PC-3 (cell line): Measurements from ENCODE around the gene CHMP1B. TPM values are rescaled to one million over a fixed set of nuclear protein-coding genes. Genes with fewer than 3 reads are reported as not detected.
A peak's percentile ranks its signal among the peaks of the same experiment; 100 is the strongest.

Source experiments
- ATAC-seq: fragments of 200-7000 bp; cut with Tn5 transposase; 2 replicates; pipeline ENCODE4 v1.9.1; 2020; ENCODE audit warnings: mild to moderate bottlenecking, moderate library complexity
- BruUV-seq: library from RNA; stranded (reverse); fragments of 400-500 nt; replicated peaks from 2 replicates; lab custom pipeline; 2021; lab: Mats Ljungman, UMichigan
- CTCF ChIA-PET: fragments of 300-600 bp; sonication (Branson Sonifier 250); formaldehyde crosslinking; loops from one replicate; lab custom pipeline; 2022; ENCODE audit warnings: antibody characterized with exemption; lab: Charles Lee
- POLR2A ChIA-PET: fragments of 300-600 bp; sonication (Branson Sonifier 250); formaldehyde crosslinking; loops from one replicate; lab custom pipeline; 2022; ENCODE audit warnings: antibody characterized with exemption; ENCODE audit not compliant: unreplicated experiment; lab: Charles Lee
- DNase-seq: peaks from one replicate; pipeline ENCODE4 v3.0.0-alpha.2; 2015
- H2AFZ ChIP-seq: fragments of 300-600 bp; sonication (generic); 2 replicates; pipeline ENCODE4 v1.6.0; 2016; ENCODE audit warnings: antibody characterized with exemption, low read length
- H3F3A ChIP-seq: fragments of 300-600 bp; sonication (generic); one replicate; pipeline ENCODE4 v1.6.0; 2017; ENCODE audit warnings: antibody characterized with exemption, low read length, control low read depth, mild to moderate bottlenecking; ENCODE audit not compliant: unreplicated experiment
- H3K27ac ChIP-seq: fragments of 300-600 bp; sonication (generic); 2 replicates; pipeline ENCODE4 v1.5.1; 2016; ENCODE audit warnings: mild to moderate bottlenecking, low read length
- H3K27me3 ChIP-seq: fragments of 300-600 bp; sonication (generic); 2 replicates; pipeline ENCODE4 v1.6.1; 2016; ENCODE audit warnings: low read length, mixed read lengths
- H3K36me3 ChIP-seq: fragments of 300-600 bp; sonication (generic); 2 replicates; pipeline ENCODE4 v1.6.1; 2016; ENCODE audit warnings: low read depth, mixed run types, low read length, mixed read lengths
- H3K4me1 ChIP-seq: fragments of 300-600 bp; sonication (generic); 2 replicates; pipeline ENCODE4 v1.5.1; 2016; ENCODE audit warnings: low read length; ENCODE audit not compliant: insufficient read depth
- H3K4me2 ChIP-seq: fragments of 300-600 bp; sonication (generic); 2 replicates; pipeline ENCODE4 v1.6.0; 2016; ENCODE audit warnings: low read length
- H3K4me3 ChIP-seq: fragments of 300-600 bp; sonication (generic); 2 replicates; pipeline ENCODE4 v1.5.1; 2016; ENCODE audit warnings: mild to moderate bottlenecking, low read length, mixed read lengths
- H3K79me2 ChIP-seq: fragments of 300-600 bp; sonication (generic); 2 replicates; pipeline ENCODE4 v1.6.1; 2017; ENCODE audit warnings: low read length, mixed read lengths
- H3K9ac ChIP-seq: fragments of 300-600 bp; sonication (generic); 2 replicates; pipeline ENCODE4 v1.6.0; 2016; ENCODE audit warnings: mild to moderate bottlenecking, low read length
- H3K9me2 ChIP-seq: fragments of 300-600 bp; sonication (generic); replicated peaks from 2 replicates; pipeline ENCODE4 v1.6.1; 2016; ENCODE audit warnings: mixed run types, low read length, mixed read lengths
- H3K9me3 ChIP-seq: fragments of 300-600 bp; sonication (generic); 2 replicates; pipeline ENCODE4 v1.6.1; 2016; ENCODE audit warnings: low read length, mixed read lengths
- H4K20me1 ChIP-seq: fragments of 300-600 bp; sonication (generic); 2 replicates; pipeline ENCODE4 v1.6.1; 2016; ENCODE audit warnings: low read length, mixed read lengths
- CTCF ChIP-seq: fragments of 300-600 bp; sonication (generic); conservative IDR thresholded peaks from 2 replicates; pipeline ENCODE4 v1.5.1; 2017; ENCODE audit warnings: antibody characterized with exemption, low read depth, mild to moderate bottlenecking, low read length
- EZH2 ChIP-seq: fragments of 300-600 bp; sonication (generic); IDR thresholded peaks from one replicate; pipeline ENCODE4 v1.6.1; 2017; ENCODE audit warnings: antibody characterized with exemption, mild to moderate bottlenecking, low read length; ENCODE audit not compliant: unreplicated experiment
- EZH2phosphoT487 ChIP-seq: fragments of 300-600 bp; sonication (generic); IDR thresholded peaks from 2 replicates; pipeline ENCODE4 v1.6.1; 2018; ENCODE audit warnings: mild to moderate bottlenecking, antibody characterized with exemption, low read length, borderline replicate concordance
- intact Hi-C: fragments of 100-400 bp; cut with micrococcal nuclease; formaldehyde crosslinking; loops from 2 replicates; pipeline ENCODE4 v1.9.0; 2023
- total RNA-seq: library from RNA; depleted of rRNA; stranded (reverse); fragments of >200 nt; gene quantifications from 2 replicates; pipeline ENCODE4 v1.2.3, GENCODE V29; 2014

CHMP1B gene
- total RNA-seq, 1 experiment from 2014 or later: 81.9 TPM

GRCh38 chr18:11859282-11859830, 8.1 kb downstream of the CHMP1B start:
- peak overlapping the region; percentile 96 for H3K27ac ChIP-seq
- H3K4me1 ChIP-seq: peaks cover 45% of the 10 kb centered on the region
- no peaks in the 10 kb centered on the region for H3K9me3 ChIP-seq
- peaks cover 34% of the 10 kb centered on the region for H3K79me2 ChIP-seq
- H3K4me2 ChIP-seq: peak overlapping the region; percentile 71
- H4K20me1 ChIP-seq: no peaks in the 10 kb centered on the region
- H3K27me3 ChIP-seq: no peaks in the 10 kb centered on the region
- TSS peak; percentile 24 for BruUV-seq
- no peaks in the 10 kb centered on the region for H3K36me3 ChIP-seq
- no peak overlapping the region for H2AFZ ChIP-seq
- H3K4me3 ChIP-seq: peak overlapping the region; percentile 39
- peaks cover 4% of the 10 kb centered on the region for H3F3A ChIP-seq
- ChIA-PET CTCF (interaction anchor here (0.7 kb wide), 1 partner anchor 97 kb away, joined by 3 read pairs; no protein-coding TSS in a partner anchor), POLR2A (interaction anchor here (1.3 kb wide), 1 partner anchor 9 kb away, joined by 4 read pairs; the partner anchor contains the start of gene CHMP1B)
- DNase-seq: peak; percentile 13
- intact Hi-C loops: no loop called here
- peak overlapping the region; percentile 89 for H3K9ac ChIP-seq
- no peaks in the 10 kb centered on the region for H3K9me2 ChIP-seq
- no peak for TF ChIP-seq CTCF
- no peak for TF ChIP-seq EZH2phosphoT487
- no peak for TF ChIP-seq EZH2
- ATAC-seq: no peak

- H3K27me3 ChIP-seq: no peaks in the 10 kb centered on the region
- TF ChIP-seq CTCF (peak; percentile 70), EZH2 (no peak)
- no peaks in the 10 kb centered on the region for H3K9me3 ChIP-seq
- H3K4me1 ChIP-seq: peaks cover 45% of the 10 kb centered on the region
- CTCF ChIA-PET: interaction anchor here (0.5 to 0.6 kb wide), 2 partner anchors 11 to 129 kb away, joined by 3 to 4 read pairs; no protein-coding TSS in a partner anchor
- peak overlapping the region; percentile 89 for H3K9ac ChIP-seq
- H2AFZ ChIP-seq: no peak overlapping the region
- H3K79me2 ChIP-seq: peaks cover 28% of the 10 kb centered on the region
- H3K4me2 ChIP-seq: peak overlapping the region; percentile 71
- H3F3A ChIP-seq: peaks cover 4% of the 10 kb centered on the region
- no peaks in the 10 kb centered on the region for H3K36me3 ChIP-seq
- intact Hi-C loops: loop anchor here (1.0 kb wide), 2 partner anchors 10 to 12 kb away; no protein-coding TSS in a partner anchor
- no TSS peak for BruUV-seq
- ATAC-seq (peak; percentile 70), DNase-seq (peak; percentile 98)
- H3K4me3 ChIP-seq: no peak overlapping the region
- no peaks in the 10 kb centered on the region for H4K20me1 ChIP-seq
- H3K9me2 ChIP-seq: no peaks in the 10 kb centered on the region
- POLR2A ChIA-PET: interaction anchor here (1.3 kb wide), 1 partner anchor 9 kb away, joined by 4 read pairs; the partner anchor contains the start of gene CHMP1B
- peak overlapping the region; percentile 96 for H3K27ac ChIP-seq
Measured at GRCh38 chr18:11859903-11860407, 8.7 kb downstream of the CHMP1B start.
